Transverse colon (tissue), 3 donors: ENCODE results near the gene UBAC1.

Source experiments
- POLR2A ChIP-seq: fragments of 450-650 bp; IDR thresholded peaks from one replicate; pipeline ENCODE4 v1.6.1; 2016; ENCODE audit warnings: antibody characterized with exemption, mild to moderate bottlenecking, moderate library complexity
- TF ChIP-seq, protein P1 (sequence below), 5 experiments: fragments of 200-600 bp in 3 of 5; fragments of 450-650 bp in 2 of 5; sonication (generic) in 3 of 5; IDR thresholded peaks; 1 replicate in 2 of 5; 2 replicates in 3 of 5; pipeline ENCODE4 v1.5.1; 2016 to 2017; ENCODE audit warnings: antibody characterized with exemption in 5 of 5, inconsistent platforms in 3 of 5, mild to moderate bottlenecking in 2 of 5, moderate library complexity in 1 of 5

DNA sequence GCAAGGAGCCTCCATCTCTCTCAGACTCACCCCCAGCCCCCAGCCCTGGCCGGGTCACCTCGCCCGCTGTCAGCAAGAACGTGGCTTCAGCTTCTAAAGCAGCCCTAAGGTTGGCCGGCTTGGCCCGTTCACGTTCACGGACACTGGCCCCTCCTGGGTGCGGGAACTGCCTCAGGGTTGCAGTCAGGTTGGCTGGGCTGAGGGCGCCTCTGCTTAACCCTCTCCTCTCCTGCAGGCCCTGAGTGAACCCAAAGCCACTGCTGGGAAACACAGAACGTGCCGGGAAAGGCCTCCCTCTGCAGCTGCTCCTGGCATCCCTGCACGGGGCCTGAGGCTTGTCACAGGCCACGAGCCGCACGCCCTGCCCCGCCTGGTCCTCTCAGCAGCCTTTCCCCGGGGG lies 40.1 kb upstream of the UBAC1 start:
- TF ChIP-seq, protein P1, sequence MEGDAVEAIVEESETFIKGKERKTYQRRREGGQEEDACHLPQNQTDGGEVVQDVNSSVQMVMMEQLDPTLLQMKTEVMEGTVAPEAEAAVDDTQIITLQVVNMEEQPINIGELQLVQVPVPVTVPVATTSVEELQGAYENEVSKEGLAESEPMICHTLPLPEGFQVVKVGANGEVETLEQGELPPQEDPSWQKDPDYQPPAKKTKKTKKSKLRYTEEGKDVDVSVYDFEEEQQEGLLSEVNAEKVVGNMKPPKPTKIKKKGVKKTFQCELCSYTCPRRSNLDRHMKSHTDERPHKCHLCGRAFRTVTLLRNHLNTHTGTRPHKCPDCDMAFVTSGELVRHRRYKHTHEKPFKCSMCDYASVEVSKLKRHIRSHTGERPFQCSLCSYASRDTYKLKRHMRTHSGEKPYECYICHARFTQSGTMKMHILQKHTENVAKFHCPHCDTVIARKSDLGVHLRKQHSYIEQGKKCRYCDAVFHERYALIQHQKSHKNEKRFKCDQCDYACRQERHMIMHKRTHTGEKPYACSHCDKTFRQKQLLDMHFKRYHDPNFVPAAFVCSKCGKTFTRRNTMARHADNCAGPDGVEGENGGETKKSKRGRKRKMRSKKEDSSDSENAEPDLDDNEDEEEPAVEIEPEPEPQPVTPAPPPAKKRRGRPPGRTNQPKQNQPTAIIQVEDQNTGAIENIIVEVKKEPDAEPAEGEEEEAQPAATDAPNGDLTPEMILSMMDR (IDR thresholded peaks at IDR 0.05) = no peak
- TF ChIP-seq POLR2A = no peak
